Osteocyte (in vitro differentiated cells): Measurements from ENCODE around the gene AKAP8L. TPM values are rescaled to one million over a fixed set of nuclear protein-coding genes. Genes with fewer than 3 reads are reported as not detected.

Source experiments
- DNase-seq: peaks from one replicate; pipeline ENCODE4 v3.0.0; 2021; ENCODE audit warnings: mixed read lengths; ENCODE audit not compliant: unreplicated experiment; ENCODE audit errors: extremely low spot score
- H3K27ac Mint-ChIP-seq: one replicate; pipeline ENCODE4 v1.8.0; 2021; ENCODE audit warnings: mild to moderate bottlenecking, mixed read lengths; ENCODE audit not compliant: unreplicated experiment
- H3K27me3 Mint-ChIP-seq: one replicate; pipeline ENCODE4 v1.8.0; 2021; ENCODE audit warnings: mixed read lengths; ENCODE audit not compliant: unreplicated experiment
- H3K36me3 Mint-ChIP-seq: one replicate; pipeline ENCODE4 v1.8.0; 2021; ENCODE audit warnings: mixed read lengths; ENCODE audit not compliant: unreplicated experiment
- H3K4me1 Mint-ChIP-seq: one replicate; pipeline ENCODE4 v1.8.0; 2021; ENCODE audit warnings: mixed read lengths; ENCODE audit not compliant: unreplicated experiment
- H3K4me3 Mint-ChIP-seq: one replicate; pipeline ENCODE4 v1.8.0; 2021; ENCODE audit warnings: mild to moderate bottlenecking, moderate library complexity, mixed read lengths; ENCODE audit not compliant: unreplicated experiment
- H3K9me3 Mint-ChIP-seq: one replicate; pipeline ENCODE4 v1.8.0; 2021; ENCODE audit warnings: mixed read lengths; ENCODE audit not compliant: unreplicated experiment
- total RNA-seq: library from RNA; stranded (reverse); gene quantifications from 2 replicates; pipeline ENCODE4 v1.2.1, GENCODE V29; 2021
- TF ChIP-seq, protein P1 (sequence below): fragments of 200-600 bp; sonication (generic); IDR thresholded peaks from 2 replicates; pipeline ENCODE4 v1.5.0; 2021; ENCODE audit warnings: antibody characterized with exemption, mild to moderate bottlenecking, moderate library complexity

AKAP8L gene
- total RNA-seq, 1 donor from 2014 or later: 104 TPM

DNA sequence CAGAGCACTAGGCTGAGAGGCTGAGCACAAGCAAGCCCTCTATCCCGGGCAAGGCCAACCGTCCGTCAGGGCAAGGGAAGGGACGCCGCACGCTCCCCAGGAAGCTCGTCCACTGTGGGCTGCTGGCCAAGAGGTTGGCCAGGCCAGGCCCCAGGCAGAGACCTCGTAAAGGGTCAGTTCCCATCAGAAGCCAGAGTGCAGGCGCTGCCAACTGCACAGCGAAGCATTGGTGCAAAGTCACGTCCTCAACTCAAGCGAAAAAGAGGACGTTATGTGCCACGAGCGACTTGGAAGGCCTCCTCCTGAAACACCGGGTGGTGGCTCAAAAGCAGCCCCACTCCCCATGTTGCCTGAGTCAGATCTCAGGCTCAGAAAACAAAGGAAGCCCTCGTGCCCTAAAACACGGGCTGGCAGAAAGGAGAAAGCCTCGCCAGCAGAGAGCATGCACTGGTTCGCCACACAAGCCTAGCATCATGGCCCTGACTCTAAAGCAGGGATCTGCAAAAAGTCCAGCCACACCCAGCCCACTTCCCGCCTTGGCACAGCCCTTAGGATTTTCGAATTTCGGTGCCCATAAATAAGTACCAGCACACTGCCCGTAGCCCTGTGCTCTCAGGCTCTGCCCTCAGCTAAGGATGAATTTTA is 43.9 kb downstream of the AKAP8L start:
- H3K4me3 Mint-ChIP-seq: no peak overlapping the region
- H3K9me3 Mint-ChIP-seq: no peaks in the 10 kb centered on the region
- H3K36me3 Mint-ChIP-seq: peaks cover 9% of the 10 kb centered on the region
- H3K27ac Mint-ChIP-seq: no peak overlapping the region
- peaks cover 23% of the 10 kb centered on the region for H3K4me1 Mint-ChIP-seq
- H3K27me3 Mint-ChIP-seq: no peaks in the 10 kb centered on the region
- no peak for DNase-seq
- TF ChIP-seq, protein P1, sequence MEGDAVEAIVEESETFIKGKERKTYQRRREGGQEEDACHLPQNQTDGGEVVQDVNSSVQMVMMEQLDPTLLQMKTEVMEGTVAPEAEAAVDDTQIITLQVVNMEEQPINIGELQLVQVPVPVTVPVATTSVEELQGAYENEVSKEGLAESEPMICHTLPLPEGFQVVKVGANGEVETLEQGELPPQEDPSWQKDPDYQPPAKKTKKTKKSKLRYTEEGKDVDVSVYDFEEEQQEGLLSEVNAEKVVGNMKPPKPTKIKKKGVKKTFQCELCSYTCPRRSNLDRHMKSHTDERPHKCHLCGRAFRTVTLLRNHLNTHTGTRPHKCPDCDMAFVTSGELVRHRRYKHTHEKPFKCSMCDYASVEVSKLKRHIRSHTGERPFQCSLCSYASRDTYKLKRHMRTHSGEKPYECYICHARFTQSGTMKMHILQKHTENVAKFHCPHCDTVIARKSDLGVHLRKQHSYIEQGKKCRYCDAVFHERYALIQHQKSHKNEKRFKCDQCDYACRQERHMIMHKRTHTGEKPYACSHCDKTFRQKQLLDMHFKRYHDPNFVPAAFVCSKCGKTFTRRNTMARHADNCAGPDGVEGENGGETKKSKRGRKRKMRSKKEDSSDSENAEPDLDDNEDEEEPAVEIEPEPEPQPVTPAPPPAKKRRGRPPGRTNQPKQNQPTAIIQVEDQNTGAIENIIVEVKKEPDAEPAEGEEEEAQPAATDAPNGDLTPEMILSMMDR: no peak

DNA sequence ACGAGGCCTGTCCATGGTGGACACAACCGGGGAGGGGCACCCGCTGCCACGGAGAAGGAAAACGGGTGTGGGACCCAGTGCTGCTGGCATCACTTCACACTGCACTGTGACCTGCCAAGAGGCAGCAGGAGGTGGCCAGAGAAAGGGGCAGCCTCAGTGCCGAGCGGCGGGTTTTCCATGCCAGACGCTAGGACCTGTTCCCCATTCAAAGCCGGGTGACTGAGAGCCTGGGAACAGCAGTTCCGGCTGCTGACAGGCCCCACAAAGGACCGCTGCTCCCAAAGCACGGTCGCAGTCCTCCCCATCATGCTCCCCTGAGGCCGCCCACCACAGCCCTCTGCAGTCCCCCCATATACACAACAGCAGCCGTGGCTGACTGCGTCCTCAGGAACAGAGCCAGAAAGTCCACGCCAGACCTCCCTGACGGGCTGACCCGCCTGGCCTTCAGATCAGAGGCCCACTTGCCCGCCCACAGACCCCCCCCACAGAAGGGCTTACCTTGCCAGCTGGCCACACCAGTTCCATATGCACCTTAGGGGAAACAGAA is 44.6 kb downstream of the AKAP8L start:
- TF ChIP-seq, protein P1: no peak
- H3K36me3 Mint-ChIP-seq: peaks cover 12% of the 10 kb centered on the region
- H3K4me3 Mint-ChIP-seq: no peak overlapping the region
- DNase-seq: no peak
- H3K27me3 Mint-ChIP-seq: no peaks in the 10 kb centered on the region
- H3K27ac Mint-ChIP-seq: no peak overlapping the region
- H3K9me3 Mint-ChIP-seq: no peaks in the 10 kb centered on the region
- H3K4me1 Mint-ChIP-seq: peaks cover 23% of the 10 kb centered on the region

DNA sequence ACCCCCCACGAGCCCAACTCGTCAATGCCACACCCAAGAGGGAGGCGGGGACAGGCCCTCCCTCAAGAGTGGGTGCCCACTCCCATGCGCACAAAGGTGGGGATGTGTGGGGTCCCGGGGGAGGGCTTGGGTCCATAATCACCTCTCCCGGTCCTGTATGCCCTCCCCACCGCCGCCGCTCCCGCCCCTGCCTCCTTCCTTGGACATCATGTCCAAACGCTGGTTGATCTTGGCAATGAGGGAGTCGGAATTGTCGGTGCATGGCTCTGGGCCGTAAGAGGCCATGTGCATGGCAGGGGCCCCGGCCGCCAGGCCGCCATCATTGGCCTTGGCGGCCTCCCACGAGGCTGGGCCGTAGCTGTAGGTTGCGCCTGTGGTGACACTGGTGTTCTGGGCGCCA is 45.1 kb downstream of the AKAP8L start:
- Mint-ChIP-seq H3K4me1 (peaks cover 23% of the 10 kb centered on the region), H3K27ac (no peak overlapping the region), H3K27me3 (no peaks in the 10 kb centered on the region), H3K4me3 (no peak overlapping the region), H3K36me3 (peaks cover 17% of the 10 kb centered on the region), H3K9me3 (no peaks in the 10 kb centered on the region)
- DNase-seq: no peak
- TF ChIP-seq, protein P1: no peak

DNA sequence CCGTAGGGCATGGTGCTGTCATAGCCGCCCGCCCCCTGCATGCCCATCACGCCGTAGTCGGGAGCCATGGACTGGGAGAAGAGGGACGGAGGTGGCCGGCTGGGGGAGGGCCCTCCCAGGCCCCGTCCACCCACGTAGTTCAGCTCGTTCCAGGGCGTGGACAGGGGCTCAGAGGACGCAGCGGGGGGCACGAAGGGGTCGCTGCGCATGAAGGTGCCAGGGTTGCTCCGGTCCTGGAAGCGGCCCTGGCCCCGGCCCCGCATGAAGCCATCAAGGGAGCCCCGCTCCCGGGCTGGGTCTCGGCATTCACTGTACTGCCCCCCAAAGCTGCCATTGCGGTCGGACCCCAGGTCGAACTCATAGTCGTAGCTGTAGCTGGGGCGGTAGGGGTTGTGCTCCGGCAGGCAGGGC is 45.9 kb downstream of the AKAP8L start:
- Mint-ChIP-seq H3K27me3 (no peaks in the 10 kb centered on the region), H3K4me3 (no peak overlapping the region), H3K27ac (no peak overlapping the region), H3K9me3 (no peaks in the 10 kb centered on the region), H3K4me1 (peaks cover 18% of the 10 kb centered on the region), H3K36me3 (peaks cover 22% of the 10 kb centered on the region)
- TF ChIP-seq, protein P1: no peak
- DNase-seq: no peak

DNA sequence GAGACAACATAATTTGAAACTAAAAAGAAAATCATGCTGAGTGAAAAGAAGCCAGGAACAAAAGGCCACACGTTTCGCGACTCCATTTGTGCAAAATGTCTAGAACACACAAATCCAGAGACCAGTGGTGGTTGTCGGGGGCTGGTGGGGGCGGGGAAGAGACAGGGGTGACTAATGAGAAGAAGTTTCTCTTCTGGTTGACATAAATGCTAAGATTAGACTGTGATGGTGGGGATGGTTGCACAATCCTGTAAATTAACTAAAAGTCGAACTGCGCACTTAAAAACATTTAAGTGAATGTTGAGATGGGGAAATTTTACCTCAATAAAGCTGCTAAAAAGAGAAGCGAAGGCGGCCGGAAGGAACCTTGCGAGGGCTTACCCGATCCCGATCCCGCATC is 46.3 kb downstream of the AKAP8L start:
- Mint-ChIP-seq H3K36me3 (peaks cover 25% of the 10 kb centered on the region), H3K27ac (no peak overlapping the region), H3K4me3 (no peak overlapping the region), H3K4me1 (peaks cover 14% of the 10 kb centered on the region), H3K9me3 (no peaks in the 10 kb centered on the region), H3K27me3 (no peaks in the 10 kb centered on the region)
- TF ChIP-seq, protein P1: no peak
- no peak for DNase-seq
